SK-N-SH treated with all-trans-retinoic acid at 6 μM for 48 hours (cell line): Measurements from ENCODE around the gene GRB2.

Experiments used
- ATAC-seq: fragments of 200-7000 bp; cut with Tn5 transposase; 3 replicates; pipeline ENCODE4 v1.9.1; 2020; ENCODE audit warnings: mild to moderate bottlenecking, moderate library complexity
- ARNTL ChIP-seq: fragments of 450-650 bp; formaldehyde crosslinking; IDR thresholded peaks from 2 replicates; pipeline ENCODE4 v1.5.0; 2020; ENCODE audit warnings: low read depth, mild to moderate bottlenecking, moderate library complexity, borderline replicate concordance
- BACH2 ChIP-seq: fragments of 250-450 bp; sonication (Bioruptor Pico); IDR thresholded peaks from 2 replicates; pipeline ENCODE4 v1.9.0; 2021; ENCODE audit warnings: mild to moderate bottlenecking, borderline replicate concordance
- CSDC2 ChIP-seq: fragments of 250-450 bp; sonication (Bioruptor Pico); IDR thresholded peaks from 2 replicates; pipeline ENCODE4 v1.5.0; 2020; ENCODE audit warnings: mild to moderate bottlenecking, moderate library complexity
- CSRNP3 ChIP-seq: fragments of 250-450 bp; sonication (Bioruptor Pico); IDR thresholded peaks from 2 replicates; pipeline ENCODE4 v1.5.1; 2021; ENCODE audit warnings: mild to moderate bottlenecking, moderate library complexity
- GLIS3 ChIP-seq: fragments of 250-450 bp; sonication (Bioruptor Pico); IDR thresholded peaks from 2 replicates; pipeline ENCODE4 v1.5.0; 2020; ENCODE audit warnings: mild to moderate bottlenecking, moderate library complexity
- ISL1 ChIP-seq: fragments of 250-450 bp; sonication (Bioruptor Pico); IDR thresholded peaks from 2 replicates; pipeline ENCODE4 v2.1.2; 2022; ENCODE audit warnings: mild to moderate bottlenecking, moderate library complexity
- PATZ1 ChIP-seq: fragments of 250-450 bp; sonication (Bioruptor Pico); IDR thresholded peaks from 2 replicates; pipeline ENCODE4 v1.8.0; 2020; ENCODE audit warnings: mild to moderate bottlenecking, moderate library complexity, borderline replicate concordance
- PPARA ChIP-seq: fragments of 250-450 bp; sonication (Bioruptor Pico); IDR thresholded peaks from 2 replicates; pipeline ENCODE4 v1.5.0; 2020; ENCODE audit warnings: mild to moderate bottlenecking, borderline replicate concordance
- RARB ChIP-seq: fragments of 250-450 bp; sonication (Bioruptor Pico); IDR thresholded peaks from 2 replicates; pipeline ENCODE4 v1.8.0; 2021; ENCODE audit warnings: mild to moderate bottlenecking, moderate library complexity
- SNAI2 ChIP-seq: fragments of 250-450 bp; sonication (Bioruptor Pico); IDR thresholded peaks from 2 replicates; pipeline ENCODE4 v1.5.0; 2020; ENCODE audit warnings: mild to moderate bottlenecking, moderate library complexity
- TCF4 ChIP-seq: fragments of 250-450 bp; sonication (Bioruptor Pico); IDR thresholded peaks from 2 replicates; pipeline ENCODE4 v1.8.0; 2021; ENCODE audit warnings: mild to moderate bottlenecking, moderate library complexity, borderline replicate concordance
- TOX ChIP-seq: fragments of 250-450 bp; sonication (Bioruptor Pico); IDR thresholded peaks from 2 replicates; pipeline ENCODE4 v1.8.0; 2021; ENCODE audit warnings: mild to moderate bottlenecking, moderate library complexity, borderline replicate concordance
- TSHZ2 ChIP-seq: fragments of 250-450 bp; sonication (Bioruptor Pico); IDR thresholded peaks from 2 replicates; pipeline ENCODE4 v1.5.0; 2020; ENCODE audit warnings: mild to moderate bottlenecking, moderate library complexity
- ZC3H10 ChIP-seq: fragments of 250-450 bp; sonication (Bioruptor Pico); IDR thresholded peaks from 2 replicates; pipeline ENCODE4 v1.5.1; 2021; ENCODE audit warnings: mild to moderate bottlenecking, moderate library complexity
- ZFP3 ChIP-seq: fragments of 250-450 bp; sonication (Bioruptor Pico); IDR thresholded peaks from 2 replicates; pipeline ENCODE4 v1.5.0; 2020; ENCODE audit warnings: mild to moderate bottlenecking, moderate library complexity
- ZNF70 ChIP-seq: fragments of 450-650 bp; formaldehyde crosslinking; IDR thresholded peaks from 2 replicates; pipeline ENCODE4 v1.5.0; 2020; ENCODE audit warnings: mild to moderate bottlenecking, moderate library complexity
- ZNF8 ChIP-seq: fragments of 450-650 bp; formaldehyde crosslinking; IDR thresholded peaks from 2 replicates; pipeline ENCODE4 v1.5.0; 2020; ENCODE audit warnings: mild to moderate bottlenecking, moderate library complexity
- TF ChIP-seq, protein P1 (sequence below): fragments of 250-450 bp; sonication (Bioruptor Pico); IDR thresholded peaks from 2 replicates; pipeline ENCODE4 v1.5.1; 2020; ENCODE audit warnings: low read depth, mild to moderate bottlenecking, moderate library complexity
- TF ChIP-seq, protein P2 (sequence below): fragments of 250-450 bp; sonication (Bioruptor Pico); IDR thresholded peaks from 2 replicates; pipeline ENCODE4 v1.8.0; 2021; ENCODE audit warnings: low read depth, mild to moderate bottlenecking, moderate library complexity, borderline replicate concordance

GRB2 gene

GRCh38 chr17:75344666-75345065 lies 60.8 kb downstream of the GRB2 start:
- no peak for ATAC-seq

GRCh38 chr17:75342996-75343395 lies 62.5 kb downstream of the GRB2 start:
- TF ChIP-seq TSHZ2 (no peak), ZNF70 (CRISPR knock-in tag) (no peak), ZFP3 (CRISPR knock-in tag) (no peak), RARB (CRISPR knock-in tag) (no peak), ISL1 (no peak), PPARA (no peak), ZC3H10 (CRISPR knock-in tag) (no peak), CSDC2 (CRISPR knock-in tag) (no peak), ARNTL (CRISPR knock-in tag) (no peak)
- ATAC-seq = no peak

More at GRCh38 chr17:75344666-75345065, 60.8 kb downstream of the GRB2 start:
- TF ChIP-seq SNAI2 (CRISPR knock-in tag) (no peak), RARB (CRISPR knock-in tag) (no peak), GLIS3 (CRISPR knock-in tag) (no peak), BACH2 (no peak), ISL1 (no peak), CSRNP3 (CRISPR knock-in tag) (no peak), ZC3H10 (CRISPR knock-in tag) (no peak), ZFP3 (CRISPR knock-in tag) (no peak), PPARA (no peak), ZNF70 (CRISPR knock-in tag) (no peak), CSDC2 (CRISPR knock-in tag) (no peak), PATZ1 (no peak)
- TF ChIP-seq, protein P1, sequence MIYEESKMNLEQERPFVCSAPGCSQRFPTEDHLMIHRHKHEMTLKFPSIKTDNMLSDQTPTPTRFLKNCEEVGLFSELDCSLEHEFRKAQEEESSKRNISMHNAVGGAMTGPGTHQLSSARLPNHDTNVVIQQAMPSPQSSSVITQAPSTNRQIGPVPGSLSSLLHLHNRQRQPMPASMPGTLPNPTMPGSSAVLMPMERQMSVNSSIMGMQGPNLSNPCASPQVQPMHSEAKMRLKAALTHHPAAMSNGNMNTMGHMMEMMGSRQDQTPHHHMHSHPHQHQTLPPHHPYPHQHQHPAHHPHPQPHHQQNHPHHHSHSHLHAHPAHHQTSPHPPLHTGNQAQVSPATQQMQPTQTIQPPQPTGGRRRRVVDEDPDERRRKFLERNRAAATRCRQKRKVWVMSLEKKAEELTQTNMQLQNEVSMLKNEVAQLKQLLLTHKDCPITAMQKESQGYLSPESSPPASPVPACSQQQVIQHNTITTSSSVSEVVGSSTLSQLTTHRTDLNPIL (CRISPR knock-in tag) = no peak
- TF ChIP-seq, protein P2, sequence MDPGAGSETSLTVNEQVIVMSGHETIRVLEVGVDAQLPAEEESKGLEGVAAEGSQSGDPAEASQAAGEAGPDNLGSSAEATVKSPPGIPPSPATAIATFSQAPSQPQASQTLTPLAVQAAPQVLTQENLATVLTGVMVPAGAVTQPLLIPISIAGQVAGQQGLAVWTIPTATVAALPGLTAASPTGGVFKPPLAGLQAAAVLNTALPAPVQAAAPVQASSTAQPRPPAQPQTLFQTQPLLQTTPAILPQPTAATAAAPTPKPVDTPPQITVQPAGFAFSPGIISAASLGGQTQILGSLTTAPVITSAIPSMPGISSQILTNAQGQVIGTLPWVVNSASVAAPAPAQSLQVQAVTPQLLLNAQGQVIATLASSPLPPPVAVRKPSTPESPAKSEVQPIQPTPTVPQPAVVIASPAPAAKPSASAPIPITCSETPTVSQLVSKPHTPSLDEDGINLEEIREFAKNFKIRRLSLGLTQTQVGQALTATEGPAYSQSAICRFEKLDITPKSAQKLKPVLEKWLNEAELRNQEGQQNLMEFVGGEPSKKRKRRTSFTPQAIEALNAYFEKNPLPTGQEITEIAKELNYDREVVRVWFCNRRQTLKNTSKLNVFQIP (CRISPR knock-in tag) = no peak

DNA sequence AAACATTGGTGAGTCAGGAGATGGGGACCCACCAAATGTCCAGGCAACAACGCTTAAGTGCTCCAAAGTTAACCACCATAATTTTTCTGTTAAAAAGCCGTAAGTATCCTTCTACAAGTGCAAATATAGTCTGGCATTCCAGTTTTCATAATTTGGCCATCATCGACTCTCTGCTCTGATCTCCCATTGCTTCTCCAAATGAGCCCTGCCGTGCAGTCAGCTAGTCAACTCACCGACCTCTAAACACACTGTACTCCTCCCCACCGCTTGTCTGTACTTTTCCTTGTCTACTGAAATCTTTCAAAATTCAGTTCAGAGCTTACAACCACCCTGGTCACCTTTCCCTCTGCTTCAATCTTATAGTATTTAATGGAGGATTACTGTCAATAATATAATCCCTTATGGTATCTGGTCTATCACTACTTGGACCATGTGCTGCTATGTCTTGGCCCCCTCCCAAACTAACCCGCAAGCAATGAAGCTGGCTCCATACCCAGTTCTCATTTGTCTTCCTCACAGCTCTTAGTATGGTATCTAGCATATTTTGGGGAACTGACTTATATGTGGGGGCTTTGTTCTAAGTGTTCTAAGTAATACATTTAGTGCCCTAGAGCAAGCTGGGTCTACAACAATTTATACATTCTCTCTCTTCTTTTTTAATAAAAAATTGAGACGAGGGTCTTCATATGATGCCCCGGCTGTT lies 63.5 kb downstream of the GRB2 start:
- TF ChIP-seq TOX (CRISPR knock-in tag) (no peak), ZNF8 (CRISPR knock-in tag) (no peak), TCF4 (CRISPR knock-in tag) (no peak), ISL1 (no peak), CSRNP3 (CRISPR knock-in tag) (no peak), ZNF70 (CRISPR knock-in tag) (no peak), PATZ1 (no peak), PPARA (no peak), ZFP3 (CRISPR knock-in tag) (no peak), CSDC2 (CRISPR knock-in tag) (no peak)
- TF ChIP-seq, all 23 proteins: peak for 0
- ATAC-seq = no peak
